ENCODE data around the gene USP43. TPM values are rescaled to one million over a fixed set of nuclear protein-coding genes. Genes with fewer than 3 reads are reported as not detected.

The USP43 gene
- total RNA-seq, 1 experiment from 2014 or later = 8.1 TPM

GRCh38 chr17:9760266-9760665 is 114.9 kb downstream of the USP43 start:
- Histone ChIP-seq H2AFZ (ENCODE audit: low read length) (no peak overlapping the region), H3F3A (ENCODE audit: low read length, unreplicated experiment) (no peaks in the 10 kb centered on the region), H4K20me1 (ENCODE audit: low read length) (no peaks in the 10 kb centered on the region), H3K27ac (ENCODE audit: low read length) (no peak overlapping the region), H3K4me3 (ENCODE audit: low read length) (no peak overlapping the region), H3K9ac (ENCODE audit: low read length) (no peak overlapping the region), H3K4me1 (ENCODE audit: insufficient read depth, low read length) (no peaks in the 10 kb centered on the region), H3K9me2 (replicated peaks; ENCODE audit: low read length) (no peaks in the 10 kb centered on the region), H3K4me2 (ENCODE audit: low read length) (no peak overlapping the region), H3K27me3 (ENCODE audit: low read length) (peaks cover 11% of the 10 kb centered on the region; the same call in 1 of the 2 replicates), H3K36me3 (ENCODE audit: low read depth, low read length) (no peaks in the 10 kb centered on the region), H3K9me3 (ENCODE audit: low read length) (no peaks in the 10 kb centered on the region), H3K79me2 (ENCODE audit: low read length) (no peaks in the 10 kb centered on the region)
- TF ChIP-seq CTCF (conservative IDR thresholded peaks at IDR 0.05; ENCODE audit: low read depth, low read length) (no peak), EZH2phosphoT487 (IDR thresholded peaks at IDR 0.05; ENCODE audit: borderline replicate concordance, low read length) (no peak)
- DNase-seq (no peak), ATAC-seq (no peak)
- CTCF ChIA-PET = no interaction called here
- POLR2A ChIA-PET (ENCODE audit: unreplicated experiment) = no interaction called here
- no TSS peak for BruUV-seq (replicated peaks)
- intact Hi-C loops (cut with micrococcal nuclease) = no loop called here

DNA sequence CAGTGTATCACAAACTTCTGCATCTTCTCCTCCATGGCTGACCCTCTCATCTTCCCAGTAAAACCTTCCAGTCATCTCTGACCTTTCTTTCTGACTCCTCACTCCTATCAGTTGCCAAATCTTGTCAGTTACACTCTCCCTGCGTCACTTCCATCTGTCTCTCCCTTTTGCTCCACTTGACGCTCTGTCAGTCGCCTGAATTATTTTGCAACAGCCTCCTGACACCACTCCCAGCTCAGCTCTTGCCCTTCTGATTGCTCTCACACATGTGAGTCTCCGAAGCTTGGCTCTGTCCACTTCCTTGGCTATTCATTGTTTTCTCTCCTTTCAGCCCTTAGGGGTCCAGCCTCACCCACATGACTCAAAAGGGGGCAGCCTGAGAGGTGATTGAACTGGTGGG is 118.3 kb downstream of the USP43 start:
- Histone ChIP-seq H3K9me2 (replicated peaks; ENCODE audit: low read length) (no peaks in the 10 kb centered on the region), H3K4me3 (ENCODE audit: low read length) (no peak overlapping the region), H3K27ac (ENCODE audit: low read length) (no peak overlapping the region), H3K4me2 (ENCODE audit: low read length) (no peak overlapping the region), H3K36me3 (ENCODE audit: low read depth, low read length) (no peaks in the 10 kb centered on the region), H3K27me3 (ENCODE audit: low read length) (peaks cover 13% of the 10 kb centered on the region; the same call in 1 of the 2 replicates), H3K9me3 (ENCODE audit: low read length) (no peaks in the 10 kb centered on the region), H3F3A (ENCODE audit: low read length, unreplicated experiment) (no peaks in the 10 kb centered on the region), H3K79me2 (ENCODE audit: low read length) (no peaks in the 10 kb centered on the region), H3K9ac (ENCODE audit: low read length) (no peak overlapping the region), H2AFZ (ENCODE audit: low read length) (no peak overlapping the region), H3K4me1 (ENCODE audit: insufficient read depth, low read length) (no peaks in the 10 kb centered on the region), H4K20me1 (ENCODE audit: low read length) (no peaks in the 10 kb centered on the region)
- CTCF ChIA-PET = no interaction called here
- ATAC-seq (no peak), DNase-seq (no peak)
- POLR2A ChIA-PET (ENCODE audit: unreplicated experiment) = no interaction called here
- no peak for TF ChIP-seq CTCF (conservative IDR thresholded peaks at IDR 0.05; ENCODE audit: low read depth, low read length)
- no peak for TF ChIP-seq EZH2phosphoT487 (IDR thresholded peaks at IDR 0.05; ENCODE audit: borderline replicate concordance, low read length)
- TF ChIP-seq EZH2 (IDR thresholded peaks at IDR 0.05; ENCODE audit: low read length, unreplicated experiment) = no peak
- BruUV-seq (replicated peaks) = no TSS peak
- intact Hi-C loops (cut with micrococcal nuclease) = no loop called here

GRCh38 chr17:9765322-9765721 is 120.0 kb downstream of the USP43 start:
- intact Hi-C loops (cut with micrococcal nuclease) = no loop called here
- no TSS peak for BruUV-seq (replicated peaks)
- H3K9me3 ChIP-seq (ENCODE audit: low read length) = no peaks in the 10 kb centered on the region
- no peaks in the 10 kb centered on the region for H3K4me1 ChIP-seq (ENCODE audit: insufficient read depth, low read length)
- H3K27me3 ChIP-seq (ENCODE audit: low read length) = peaks cover 13% of the 10 kb centered on the region; the same call in 1 of the 2 replicates
- H3K4me3 ChIP-seq (ENCODE audit: low read length) = no peak overlapping the region
- POLR2A ChIA-PET (ENCODE audit: unreplicated experiment) = no interaction called here
- no peaks in the 10 kb centered on the region for H3K36me3 ChIP-seq (ENCODE audit: low read depth, low read length)
- no peak overlapping the region for H3K27ac ChIP-seq (ENCODE audit: low read length)
- DNase-seq (no peak), ATAC-seq (no peak)
- H3F3A ChIP-seq (ENCODE audit: low read length, unreplicated experiment) = no peaks in the 10 kb centered on the region
- H4K20me1 ChIP-seq (ENCODE audit: low read length) = no peaks in the 10 kb centered on the region
- no peaks in the 10 kb centered on the region for H3K9me2 ChIP-seq (replicated peaks; ENCODE audit: low read length)
- H3K4me2 ChIP-seq (ENCODE audit: low read length) = no peak overlapping the region
- no peak overlapping the region for H3K9ac ChIP-seq (ENCODE audit: low read length)
- TF ChIP-seq EZH2phosphoT487 (IDR thresholded peaks at IDR 0.05; ENCODE audit: borderline replicate concordance, low read length) (no peak), CTCF (conservative IDR thresholded peaks at IDR 0.05; ENCODE audit: low read depth, low read length) (no peak), EZH2 (IDR thresholded peaks at IDR 0.05; ENCODE audit: low read length, unreplicated experiment) (no peak)
- CTCF ChIA-PET = no interaction called here
- H2AFZ ChIP-seq (ENCODE audit: low read length) = no peak overlapping the region
- H3K79me2 ChIP-seq (ENCODE audit: low read length) = no peaks in the 10 kb centered on the region

Data from PC-3 (cell line).